Measurements from ENCODE around the gene UBE2E2.

DNA sequence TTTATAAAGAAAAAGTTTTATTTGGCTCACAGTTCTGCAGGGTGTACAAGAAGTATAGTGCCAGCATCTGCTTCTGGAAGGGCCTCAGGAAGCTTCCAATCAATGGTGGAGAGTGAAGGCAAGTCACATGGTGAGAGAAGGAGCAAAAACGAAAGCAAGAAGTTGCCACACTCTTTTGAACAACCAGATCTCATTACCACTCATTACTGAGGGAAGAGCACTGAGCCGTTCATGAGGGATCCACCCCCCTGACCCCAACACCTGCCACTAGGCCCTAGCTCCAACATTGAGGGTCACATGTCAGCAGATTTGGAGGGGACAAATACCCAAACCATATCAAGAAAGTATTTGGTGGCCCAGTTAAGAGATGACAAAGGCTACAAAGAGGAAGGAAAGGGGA, 363.4 kb downstream of the UBE2E2 start:
- no peak for TF ChIP-seq CTCF (IDR thresholded peaks at IDR 0.05)
- no peak for TF ChIP-seq POLR2AphosphoS5 (IDR thresholded peaks at IDR 0.05)
